GM08714 (cell line): ENCODE results near the gene OR6B3.

Experiments used
- H3K4me3 ChIP-seq: fragments of 200-500 bp; sonication (Bioruptor generic); 2 replicates; pipeline ENCODE4 v1.5.1; 2014; ENCODE audit warnings: mild to moderate bottlenecking, low read length, inconsistent platforms
- ZNF274 ChIP-seq: IDR thresholded peaks from 2 replicates; pipeline ENCODE4 v1.6.1; 2012; ENCODE audit warnings: mild to moderate bottlenecking, low read depth, low read length

OR6B3 gene

DNA sequence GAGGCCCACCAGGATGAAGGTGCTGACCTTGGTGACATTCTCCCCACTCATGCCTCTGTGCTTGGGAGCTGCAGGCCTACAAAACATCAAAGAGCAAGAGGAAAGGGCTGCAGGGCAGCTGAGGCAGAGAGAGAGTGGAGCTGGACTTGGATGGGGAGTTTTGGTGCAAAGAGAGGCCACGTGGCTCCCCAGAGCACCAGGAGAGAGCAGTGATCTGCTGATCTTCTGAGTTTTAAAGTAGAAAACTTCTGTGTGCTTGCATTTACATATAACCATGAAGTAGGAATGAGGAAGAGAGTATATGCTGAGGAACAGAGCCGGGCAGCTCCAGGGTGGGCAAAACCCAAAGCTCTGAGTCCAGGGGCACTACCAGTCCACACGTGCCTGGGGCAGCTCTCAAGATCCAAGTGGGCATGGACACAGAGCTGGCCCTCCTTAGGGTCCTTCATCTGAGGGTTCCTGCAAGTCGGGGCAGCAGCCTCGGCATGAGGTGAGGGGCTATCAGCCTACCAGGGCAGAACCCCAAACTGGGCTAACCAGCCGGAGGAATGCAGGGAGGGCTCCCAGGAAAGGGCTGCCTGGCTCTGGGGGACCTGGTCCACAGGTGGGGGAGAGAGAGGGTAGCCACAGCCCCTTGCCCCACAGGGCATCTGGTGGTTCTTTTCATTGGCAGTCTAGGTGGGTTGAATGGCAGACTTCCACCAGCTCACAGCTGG lies 22.8 kb downstream of the OR6B3 start, which contains the start of gene OR6B2:
Gene OR6B2 (minus strand): TSS at position 51 of the 716 bp plus-strand sequence. CDS start 0 bp downstream, at position 51.
- H3K4me3 ChIP-seq, result no peak within 1 kb of the TSS
- TF ChIP-seq ZNF274, result no peak

DNA sequence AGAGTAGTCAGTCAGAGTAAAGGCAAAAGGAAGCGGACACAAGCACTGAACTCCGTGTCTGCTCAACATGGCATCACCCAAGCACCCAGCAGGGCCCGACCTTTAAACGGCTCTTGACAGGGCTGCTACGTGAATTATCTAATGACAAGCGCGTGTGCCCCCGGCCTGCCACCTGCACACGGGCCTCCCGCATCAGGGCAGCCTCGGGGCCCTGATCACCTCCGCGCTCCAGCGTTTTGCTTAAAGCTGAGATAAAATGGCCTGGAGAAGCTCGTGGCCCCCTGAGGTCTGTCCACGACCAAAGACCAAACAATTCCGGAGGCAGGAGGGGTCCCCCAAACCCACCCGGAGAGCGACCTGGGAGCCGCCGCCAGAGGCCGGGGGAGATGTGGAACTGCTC lies 28.6 kb downstream of the OR6B3 start:
- no peak for TF ChIP-seq ZNF274

DNA sequence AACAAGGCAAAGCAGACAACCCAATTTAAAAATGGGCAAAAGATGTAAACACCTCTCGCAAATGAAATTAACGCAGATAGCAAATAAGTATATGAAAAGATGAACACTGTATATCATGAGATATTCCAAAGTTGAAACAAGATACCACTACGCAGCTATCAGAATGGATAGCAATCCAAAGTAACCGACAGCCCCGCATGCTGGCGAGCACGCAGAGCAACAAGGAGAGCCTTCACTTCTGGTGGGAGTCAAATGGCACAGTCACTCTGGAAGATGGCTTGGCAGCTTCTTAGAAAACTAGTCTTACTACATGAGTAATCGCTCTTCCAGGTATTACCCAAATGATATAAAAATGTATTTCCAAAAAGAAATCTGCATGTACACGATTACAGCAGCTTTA lies 29.5 kb downstream of the OR6B3 start:
- TF ChIP-seq ZNF274, result no peak
- peak overlapping the region; percentile 95 for H3K4me3 ChIP-seq

More for the DNA sequence above, 28.6 kb downstream of the OR6B3 start:
- peak overlapping the region; percentile 95 for H3K4me3 ChIP-seq

DNA sequence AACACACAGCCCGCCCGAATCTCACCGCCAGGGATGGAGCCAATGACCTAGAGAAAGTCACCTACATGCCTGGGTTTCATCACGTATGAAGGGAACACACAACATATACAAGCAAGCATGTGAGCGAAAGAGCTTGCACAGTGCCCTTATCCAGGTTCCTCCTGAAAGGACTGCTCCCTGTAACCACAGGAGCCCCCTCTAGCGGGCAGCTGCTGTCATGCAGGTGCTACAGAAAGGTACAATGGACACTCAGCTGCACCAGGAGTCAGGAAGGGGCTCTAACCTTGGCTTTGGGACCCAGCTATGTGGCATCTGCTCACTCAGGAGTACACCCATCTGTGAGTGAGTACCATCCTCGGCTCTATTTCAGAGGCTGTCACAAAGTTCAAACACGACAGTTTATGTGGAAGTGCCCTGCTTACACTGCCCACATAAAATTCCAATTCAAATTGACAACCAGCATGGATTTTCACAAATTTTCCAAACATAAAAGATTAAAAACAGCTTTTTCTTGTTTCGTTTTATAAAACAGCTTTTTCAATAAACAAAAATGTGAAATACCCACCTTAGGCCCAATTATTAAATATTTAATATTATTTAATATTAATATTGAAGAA lies 31.7 kb downstream of the OR6B3 start:
- TF ChIP-seq ZNF274, result no peak
- no peak overlapping the region for H3K4me3 ChIP-seq

DNA sequence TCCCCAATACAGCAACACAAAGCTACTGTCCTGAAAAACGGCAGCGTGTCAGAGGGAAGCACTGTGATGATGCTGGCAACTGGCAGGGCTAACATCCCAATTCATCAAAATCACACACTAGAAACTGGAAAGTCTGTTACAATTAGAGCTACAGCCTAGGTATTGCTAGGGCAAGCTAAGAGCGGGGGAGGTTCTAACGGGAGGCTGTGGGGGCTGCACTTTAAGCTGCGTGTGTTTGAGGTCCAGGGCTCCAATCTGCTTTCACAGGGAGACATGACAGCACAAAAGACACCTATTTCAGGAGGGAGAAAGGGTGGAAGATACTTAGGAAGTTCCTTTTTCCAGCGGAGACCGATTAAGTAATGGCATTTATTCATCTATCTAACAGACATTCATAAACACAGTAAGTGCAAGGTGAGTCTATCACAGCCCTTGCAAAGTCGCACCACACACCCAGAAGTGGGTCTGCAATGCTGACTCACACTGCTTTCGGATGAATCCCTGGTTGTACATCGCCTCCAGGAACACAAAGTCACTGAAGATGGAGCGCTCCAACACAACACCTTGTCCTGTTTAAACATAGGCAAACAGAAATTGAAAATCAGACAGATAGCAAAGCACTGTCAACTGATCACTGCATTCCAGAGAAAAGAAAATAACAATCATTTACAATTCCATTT lies 35.1 kb downstream of the OR6B3 start:
- no peak for TF ChIP-seq ZNF274
- no peak overlapping the region for H3K4me3 ChIP-seq

DNA sequence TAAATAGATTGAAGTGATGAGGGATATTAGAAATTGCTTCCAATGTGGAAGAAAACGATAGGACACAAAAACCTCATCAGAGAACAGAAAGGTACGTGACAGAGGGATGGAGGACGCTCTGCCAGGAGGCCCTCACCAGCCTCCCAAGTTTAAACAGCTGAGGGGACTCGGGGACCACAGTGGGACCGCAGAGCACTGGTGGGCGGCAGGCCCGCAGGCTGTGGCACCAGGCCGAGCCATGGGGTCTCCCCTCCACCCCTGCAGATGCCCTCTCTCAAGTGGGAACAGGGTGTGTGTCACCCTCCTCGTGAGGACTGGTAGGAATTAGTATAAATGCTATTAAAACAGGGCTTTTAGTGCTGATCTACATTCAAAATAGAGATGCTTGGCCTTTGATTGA lies 39.0 kb downstream of the OR6B3 start:
- no peak for TF ChIP-seq ZNF274
- H3K4me3 ChIP-seq, result no peak overlapping the region

DNA sequence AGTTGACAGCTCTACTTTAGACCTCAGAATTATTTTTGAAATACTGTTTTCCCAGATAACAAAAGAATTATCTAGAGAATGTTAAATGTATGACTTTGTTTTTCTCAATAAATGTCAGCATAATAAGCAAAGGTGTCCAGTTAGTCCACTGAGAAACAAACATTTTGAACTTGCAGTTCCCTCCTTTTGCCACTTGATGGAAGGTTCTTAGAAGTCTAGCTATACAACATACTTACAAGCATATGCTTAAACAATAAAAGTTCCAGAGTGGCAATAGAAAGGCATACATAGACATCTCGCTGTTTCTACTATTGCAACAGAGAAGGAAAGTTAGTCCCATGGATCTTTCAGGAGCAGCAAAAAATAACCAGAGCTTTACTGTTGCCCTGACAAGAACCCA lies 40.0 kb downstream of the OR6B3 start:
- no peak for TF ChIP-seq ZNF274
- no peak overlapping the region for H3K4me3 ChIP-seq

DNA sequence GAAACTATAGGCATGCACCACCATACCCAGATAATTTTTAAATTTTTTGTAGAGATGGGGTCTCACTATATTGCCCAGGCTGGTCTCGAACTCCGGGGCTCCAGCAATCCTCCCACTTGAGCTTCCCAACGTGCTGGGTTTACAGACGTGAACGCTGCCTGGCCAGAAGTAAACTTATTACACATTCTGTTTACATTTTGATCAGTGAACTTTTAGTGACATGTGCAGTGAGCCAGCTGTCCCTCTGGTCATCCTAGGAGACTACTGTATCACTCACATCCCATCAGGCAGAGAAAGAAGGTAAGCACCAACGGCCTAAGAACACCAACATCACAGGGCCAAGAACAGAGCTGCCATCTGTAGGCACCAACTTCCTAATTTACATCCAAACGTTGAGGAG lies 50.3 kb downstream of the OR6B3 start:
- no peak for TF ChIP-seq ZNF274
- no peak overlapping the region for H3K4me3 ChIP-seq

DNA sequence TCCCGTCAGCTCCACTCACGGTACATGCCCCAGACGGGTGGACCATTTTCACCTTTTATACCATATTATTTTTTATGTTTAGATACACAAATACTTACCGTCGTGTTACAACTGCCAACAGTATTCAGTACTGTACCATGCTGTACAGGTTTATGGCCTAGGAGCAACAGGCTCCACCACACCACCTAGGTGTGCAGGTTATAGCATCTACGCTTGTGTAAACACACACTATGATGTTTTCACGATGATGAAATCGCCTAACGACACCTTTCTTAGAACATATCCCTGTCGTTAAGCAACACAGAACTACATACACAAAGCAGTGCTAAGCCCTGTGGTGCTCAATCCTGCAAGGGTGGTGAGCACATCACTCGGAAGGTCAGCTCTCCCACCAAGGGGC lies 52.6 kb downstream of the OR6B3 start:
- no peak overlapping the region for H3K4me3 ChIP-seq
- TF ChIP-seq ZNF274, result no peak

DNA sequence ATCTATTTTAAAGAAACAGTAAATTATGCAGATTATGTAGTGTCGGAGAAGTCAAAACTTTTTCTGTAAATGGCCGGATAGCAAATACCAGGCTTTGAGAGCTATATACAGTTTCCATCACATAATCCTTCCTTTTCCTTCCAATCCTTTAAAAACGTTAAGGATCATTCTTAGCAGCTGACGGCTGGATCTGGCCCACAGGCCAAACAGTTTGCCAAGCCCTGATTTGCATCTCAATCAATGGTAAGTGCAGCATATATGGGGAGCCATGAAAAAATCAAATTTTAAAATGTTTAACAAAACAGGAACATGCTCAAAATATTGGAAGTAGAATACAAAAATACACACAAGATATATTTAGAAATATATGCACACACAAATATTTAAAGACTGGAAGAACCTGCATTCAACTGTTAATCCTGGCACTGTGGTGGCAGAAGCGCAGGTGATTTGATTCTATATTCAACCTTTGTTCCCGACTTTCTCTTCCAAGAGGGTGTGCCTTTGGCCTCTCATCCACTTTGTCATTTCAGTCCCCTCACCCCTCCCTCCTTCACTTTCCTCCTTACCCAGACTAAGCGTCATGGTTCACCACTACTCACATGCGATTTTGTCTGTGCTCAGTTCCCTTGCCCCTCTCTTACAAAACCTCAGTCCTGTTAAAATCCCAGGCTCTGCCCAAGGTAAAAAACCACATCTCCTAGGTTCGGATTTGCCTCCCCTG lies 55.5 kb downstream of the OR6B3 start:
- no peak overlapping the region for H3K4me3 ChIP-seq
- no peak for TF ChIP-seq ZNF274
